ENCODE measurements around the gene PTGS1.
"Not testable (repeated sequence)": the region's sequence is repeated elsewhere in the genome, so short reads cannot be mapped to it uniquely, and the experiment has no call there.

PTGS1 gene

GRCh38 chr9:122347348-122348287 is 23.2 kb upstream of the PTGS1 start:
- H3K27ac ChIP-seq (ENCODE audit: low read length) = no peak overlapping the region
- H3K27me3 ChIP-seq (ENCODE audit: control insufficient read depth, insufficient read depth, low read length) = peaks cover 32% of the 10 kb centered on the region
- peak overlapping the region; percentile 25 for H3K9ac ChIP-seq (ENCODE audit: low read length)
- H3K4me3 ChIP-seq (ENCODE audit: low read length) = peak overlapping the region; percentile 78
- no peaks in the 10 kb centered on the region for H3K9me3 ChIP-seq (ENCODE audit: control insufficient read depth, low read depth, low read length)
- no peaks in the 10 kb centered on the region for H3K36me3 ChIP-seq (ENCODE audit: control insufficient read depth, low read depth, low read length)
- H3K4me1 ChIP-seq (ENCODE audit: control insufficient read depth, low read depth, low read length) = peaks cover 4% of the 10 kb centered on the region

- no peak overlapping the region for H3K4me3 ChIP-seq (ENCODE audit: low read length)
- no peak overlapping the region for H3K27ac ChIP-seq (ENCODE audit: low read length)
- H3K9me3 ChIP-seq (ENCODE audit: control insufficient read depth, low read depth, low read length) = no peaks in the 10 kb centered on the region
- H3K36me3 ChIP-seq (ENCODE audit: control insufficient read depth, low read depth, low read length) = no peaks in the 10 kb centered on the region
- no peak overlapping the region for H3K9ac ChIP-seq (ENCODE audit: low read length)
- no peaks in the 10 kb centered on the region for H3K4me1 ChIP-seq (ENCODE audit: control insufficient read depth, low read depth, low read length)
- H3K27me3 ChIP-seq (ENCODE audit: control insufficient read depth, insufficient read depth, low read length) = peaks cover 32% of the 10 kb centered on the region
Observed at GRCh38 chr9:122348288-122348777, 22.5 kb upstream of the PTGS1 start.

- peaks cover 32% of the 10 kb centered on the region for H3K27me3 ChIP-seq (ENCODE audit: control insufficient read depth, insufficient read depth, low read length)
Observed at GRCh38 chr9:122348791-122349190, 22.0 kb upstream of the PTGS1 start.

GRCh38 chr9:122349201-122349600 is 21.6 kb upstream of the PTGS1 start:
- Histone ChIP-seq H3K9ac (ENCODE audit: low read length) (no peak overlapping the region), H3K27me3 (ENCODE audit: control insufficient read depth, insufficient read depth, low read length) (peaks cover 32% of the 10 kb centered on the region), H3K27ac (ENCODE audit: low read length) (no peak overlapping the region), H3K36me3 (ENCODE audit: control insufficient read depth, low read depth, low read length) (no peaks in the 10 kb centered on the region), H3K9me3 (ENCODE audit: control insufficient read depth, low read depth, low read length) (no peaks in the 10 kb centered on the region), H3K4me3 (ENCODE audit: low read length) (no peak overlapping the region), H3K4me1 (ENCODE audit: control insufficient read depth, low read depth, low read length) (no peaks in the 10 kb centered on the region)

More at GRCh38 chr9:122348791-122349190, 22.0 kb upstream of the PTGS1 start:
- no peak overlapping the region for H3K4me3 ChIP-seq (ENCODE audit: low read length)
- no peaks in the 10 kb centered on the region for H3K36me3 ChIP-seq (ENCODE audit: control insufficient read depth, low read depth, low read length)
- no peak overlapping the region for H3K27ac ChIP-seq (ENCODE audit: low read length)
- H3K9me3 ChIP-seq (ENCODE audit: control insufficient read depth, low read depth, low read length) = no peaks in the 10 kb centered on the region
- no peaks in the 10 kb centered on the region for H3K4me1 ChIP-seq (ENCODE audit: control insufficient read depth, low read depth, low read length)
- H3K9ac ChIP-seq (ENCODE audit: low read length) = no peak overlapping the region

GRCh38 chr9:122350577-122351355 is 20.1 kb upstream of the PTGS1 start:
- no peaks in the 10 kb centered on the region for H3K4me1 ChIP-seq (ENCODE audit: control insufficient read depth, low read depth, low read length)
- no peaks in the 10 kb centered on the region for H3K9me3 ChIP-seq (ENCODE audit: control insufficient read depth, low read depth, low read length)
- H3K9ac ChIP-seq (ENCODE audit: low read length) = no peak overlapping the region
- H3K27ac ChIP-seq (ENCODE audit: low read length) = no peak overlapping the region
- H3K27me3 ChIP-seq (ENCODE audit: control insufficient read depth, insufficient read depth, low read length) = peaks cover 24% of the 10 kb centered on the region
- no peaks in the 10 kb centered on the region for H3K36me3 ChIP-seq (ENCODE audit: control insufficient read depth, low read depth, low read length)
- H3K4me3 ChIP-seq (ENCODE audit: low read length) = no peak overlapping the region

GRCh38 chr9:122354536-122355199 is 16.2 kb upstream of the PTGS1 start:
- H3K9me3 ChIP-seq (ENCODE audit: control insufficient read depth, low read depth, low read length) = no peaks in the 10 kb centered on the region
- no peak overlapping the region for H3K27ac ChIP-seq (ENCODE audit: low read length)
- no peaks in the 10 kb centered on the region for H3K4me1 ChIP-seq (ENCODE audit: control insufficient read depth, low read depth, low read length)
- no peaks in the 10 kb centered on the region for H3K27me3 ChIP-seq (ENCODE audit: control insufficient read depth, insufficient read depth, low read length)
- no peak overlapping the region for H3K4me3 ChIP-seq (ENCODE audit: low read length)
- no peak overlapping the region for H3K9ac ChIP-seq (ENCODE audit: low read length)
- H3K36me3 ChIP-seq (ENCODE audit: control insufficient read depth, low read depth, low read length) = no peaks in the 10 kb centered on the region

- Histone ChIP-seq H3K27ac (ENCODE audit: low read length) (no peak overlapping the region), H3K4me3 (ENCODE audit: low read length) (no peak overlapping the region)
Observed at GRCh38 chr9:122355336-122355875, 15.4 kb upstream of the PTGS1 start.

GRCh38 chr9:122356627-122357026 is 14.2 kb upstream of the PTGS1 start:
- no peaks in the 10 kb centered on the region for H3K27me3 ChIP-seq (ENCODE audit: control insufficient read depth, insufficient read depth, low read length)
- no peak overlapping the region for H3K27ac ChIP-seq (ENCODE audit: low read length)
- no peaks in the 10 kb centered on the region for H3K4me1 ChIP-seq (ENCODE audit: control insufficient read depth, low read depth, low read length)
- H3K9ac ChIP-seq (ENCODE audit: low read length) = no peak overlapping the region
- no peak overlapping the region for H3K4me3 ChIP-seq (ENCODE audit: low read length)
- no peaks in the 10 kb centered on the region for H3K36me3 ChIP-seq (ENCODE audit: control insufficient read depth, low read depth, low read length)
- H3K9me3 ChIP-seq (ENCODE audit: control insufficient read depth, low read depth, low read length) = no peaks in the 10 kb centered on the region

More at GRCh38 chr9:122355336-122355875, 15.4 kb upstream of the PTGS1 start:
- Histone ChIP-seq H3K9ac (ENCODE audit: low read length) (no peak overlapping the region), H3K4me1 (ENCODE audit: control insufficient read depth, low read depth, low read length) (no peaks in the 10 kb centered on the region), H3K27me3 (ENCODE audit: control insufficient read depth, insufficient read depth, low read length) (no peaks in the 10 kb centered on the region), H3K9me3 (ENCODE audit: control insufficient read depth, low read depth, low read length) (no peaks in the 10 kb centered on the region), H3K36me3 (ENCODE audit: control insufficient read depth, low read depth, low read length) (no peaks in the 10 kb centered on the region)

- H3K36me3 ChIP-seq (ENCODE audit: control insufficient read depth, low read depth, low read length) = no peaks in the 10 kb centered on the region
- no peaks in the 10 kb centered on the region for H3K27me3 ChIP-seq (ENCODE audit: control insufficient read depth, insufficient read depth, low read length)
- no peaks in the 10 kb centered on the region for H3K4me1 ChIP-seq (ENCODE audit: control insufficient read depth, low read depth, low read length)
- no peak overlapping the region for H3K27ac ChIP-seq (ENCODE audit: low read length)
- H3K9me3 ChIP-seq (ENCODE audit: control insufficient read depth, low read depth, low read length) = no peaks in the 10 kb centered on the region
- no peak overlapping the region for H3K9ac ChIP-seq (ENCODE audit: low read length)
- H3K4me3 ChIP-seq (ENCODE audit: low read length) = no peak overlapping the region
Observed at GRCh38 chr9:122360891-122361290, 9.9 kb upstream of the PTGS1 start.

GRCh38 chr9:122363131-122363530 is 7.7 kb upstream of the PTGS1 start:
- not testable (repeated sequence) for H3K27ac ChIP-seq (ENCODE audit: low read length); H3K27me3 ChIP-seq (ENCODE audit: control insufficient read depth, insufficient read depth, low read length); H3K36me3 ChIP-seq (ENCODE audit: control insufficient read depth, low read depth, low read length); H3K4me3 ChIP-seq (ENCODE audit: low read length); H3K9ac ChIP-seq (ENCODE audit: low read length); H3K4me1 ChIP-seq (ENCODE audit: control insufficient read depth, low read depth, low read length); H3K9me3 ChIP-seq (ENCODE audit: control insufficient read depth, low read depth, low read length)
